Lower leg skin (tissue), 4 donors: Measurements from ENCODE around the gene MYH16. TPM values are rescaled to one million over a fixed set of nuclear protein-coding genes. Genes with fewer than 3 reads are reported as not detected.
"Not testable (repeated sequence)": the region's sequence is repeated elsewhere in the genome, so short reads cannot be mapped to it uniquely, and the experiment has no call there.

Experiments used
- DNase-seq, 2 donors: peaks; one replicate each; pipeline ENCODE4 v3.0.0-alpha.2; 2019; ENCODE audit warnings: low spot score in 2 of 2
- H3K4me3 ChIP-seq: fragments of 200-600 bp; sonication (generic); 2 replicates; pipeline ENCODE4 v1.5.1; 2017; ENCODE audit warnings: mild to moderate bottlenecking, low read depth; ENCODE audit not compliant: poor library complexity, severe bottlenecking
- CTCF ChIP-seq, 3 donors: fragments of 450-650 bp; IDR thresholded peaks; one replicate each; pipeline ENCODE4 v1.5.1; 2016; ENCODE audit warnings: antibody characterized with exemption in 3 of 3, mild to moderate bottlenecking in 3 of 3, moderate library complexity in 2 of 3
- POLR2A ChIP-seq, 2 donors: fragments of 450-650 bp; IDR thresholded peaks; one replicate each; pipeline ENCODE4 v1.6.1; 2016 to 2017; ENCODE audit warnings: antibody characterized with exemption in 2 of 2, mild to moderate bottlenecking in 1 of 2, moderate library complexity in 1 of 2
- WGBS, 2 donors: methylation state at CpG; one replicate each; pipeline ENCODE4 v1.1.5; 2018; 5-methylcytosine and 5-hydroxymethylcytosine counted together
- intact Hi-C: fragments of 100-400 bp; cut with DNase I; formaldehyde crosslinking; loops from one replicate; pipeline ENCODE4 v1.15.0; 2023; ENCODE audit warnings: low total_unique reads
- total RNA-seq, 4 donors: library from RNA; depleted of rRNA; stranded (reverse); fragments of >200 nt; gene quantifications; one replicate each; pipeline ENCODE4 v1.1.0, GENCODE V29; 2016

MYH16 gene
- total RNA-seq, 4 donors from 2014 or later: not detected

DNA sequence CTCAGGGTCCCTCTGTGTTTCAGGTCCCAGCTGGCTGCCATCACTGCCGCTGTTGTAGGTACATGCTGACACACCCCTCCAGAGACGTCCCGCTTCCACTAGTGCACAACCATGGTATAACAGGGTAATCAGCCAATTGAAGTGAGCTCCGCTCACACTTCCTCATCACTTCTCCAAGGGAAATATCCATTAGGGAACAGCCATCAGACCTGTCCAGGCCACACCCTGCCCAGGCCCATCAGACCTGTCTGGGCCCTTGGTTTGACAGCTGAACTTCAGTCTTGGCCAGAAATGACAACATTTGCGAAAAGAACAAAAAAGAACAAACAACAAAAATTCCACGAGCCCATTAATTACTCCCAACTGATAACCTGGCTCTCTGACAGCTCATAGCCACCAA lies 11.0 kb upstream of the MYH16 start:
- intact Hi-C loops: no loop called here
- TF ChIP-seq CTCF (IDR thresholded peaks at IDR 0.05): no peak
- no peak for TF ChIP-seq POLR2A (IDR thresholded peaks at IDR 0.05)
- H3K4me3 ChIP-seq: no peak overlapping the region
- no peak for DNase-seq
- 79 to 81% methylated on average over 6 of the region's 6 CpGs for WGBS, 2 donors

DNA sequence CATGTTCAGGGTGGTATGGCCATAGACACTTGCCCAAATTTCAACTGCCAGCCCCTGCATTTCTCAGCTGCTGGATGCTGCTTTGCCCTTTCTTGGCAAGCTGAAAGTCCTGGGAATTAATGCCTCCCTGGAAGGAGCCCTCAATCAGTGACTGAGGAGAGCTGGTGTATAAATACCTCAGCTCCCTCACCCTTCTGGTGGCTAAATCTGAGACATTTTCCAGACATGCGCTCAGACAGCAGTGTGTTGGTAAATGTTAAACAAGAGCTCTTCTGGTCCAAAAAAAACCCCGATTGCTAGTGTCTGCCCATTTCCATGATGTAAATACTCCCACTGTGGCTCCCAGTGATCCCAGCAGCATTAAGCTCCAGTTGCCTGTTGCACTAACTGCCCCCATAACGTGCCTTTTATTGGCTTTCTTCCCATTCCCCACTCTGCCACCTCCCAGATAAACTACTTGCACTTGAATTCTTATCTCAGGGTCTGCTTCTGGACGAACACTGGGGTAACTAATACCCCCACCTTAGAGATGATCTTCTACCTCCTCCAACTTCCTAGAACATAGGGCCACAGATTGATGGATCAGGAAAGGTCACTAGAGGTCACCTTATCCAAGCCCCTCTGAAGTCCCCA lies 6.7 kb upstream of the MYH16 start:
- intact Hi-C loops: no loop called here
- H3K4me3 ChIP-seq: no peak overlapping the region
- TF ChIP-seq CTCF (IDR thresholded peaks at IDR 0.05): no peak
- TF ChIP-seq POLR2A (IDR thresholded peaks at IDR 0.05): no peak
- DNase-seq: no peak
- WGBS, 2 donors: 76 to 84% methylated on average over 4 of the region's 4 CpGs

GRCh38 chr7:99267481-99267840 lies 5.2 kb upstream of the MYH16 start:
- TF ChIP-seq POLR2A (IDR thresholded peaks at IDR 0.05) (no peak), CTCF (IDR thresholded peaks at IDR 0.05) (no peak)
- 41 to 60% methylated on average over 3 to 5 of the region's 5 CpGs for WGBS, 2 donors
- no peak for DNase-seq
- intact Hi-C loops: no loop called here
- H3K4me3 ChIP-seq: no peak overlapping the region

DNA sequence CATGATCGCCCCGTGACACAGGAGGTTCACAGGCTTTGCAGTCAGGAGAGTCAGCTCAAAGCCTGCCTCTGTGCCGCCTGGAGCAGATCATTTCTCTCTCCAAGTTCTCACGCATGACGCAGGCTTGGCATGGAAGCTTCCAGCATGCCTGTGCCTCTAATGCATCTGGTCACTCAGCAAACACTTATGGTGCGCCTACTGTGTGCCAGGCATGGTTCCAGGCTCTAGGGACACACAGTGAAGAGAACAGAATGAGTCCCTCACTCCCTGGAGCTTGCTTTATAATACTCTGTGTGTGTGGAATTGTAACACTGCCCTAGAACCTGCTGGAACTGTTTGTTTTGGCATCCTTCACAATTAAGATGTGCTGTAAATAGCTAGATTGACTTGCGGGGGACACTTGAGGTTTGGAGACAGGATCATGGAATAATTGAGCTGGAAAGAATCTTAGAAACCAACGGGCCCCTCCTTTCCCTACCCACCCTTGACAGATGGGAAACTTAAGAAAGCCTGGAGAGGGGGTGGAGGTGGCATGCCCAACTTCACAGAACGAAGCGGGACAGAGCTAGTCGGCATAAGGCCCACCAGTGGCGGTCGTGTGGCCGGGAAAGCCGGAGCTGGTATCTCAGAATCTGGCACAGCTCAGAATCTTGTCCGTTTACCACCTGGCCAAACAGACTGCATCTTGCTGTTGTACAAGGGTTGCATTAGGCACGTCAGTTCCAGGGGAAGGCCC lies 4.6 kb upstream of the MYH16 start:
- intact Hi-C loops: no loop called here
- H3K4me3 ChIP-seq: no peak overlapping the region
- no peak for TF ChIP-seq CTCF (IDR thresholded peaks at IDR 0.05)
- no peak for TF ChIP-seq POLR2A (IDR thresholded peaks at IDR 0.05)
- 56 to 63% methylated on average over 16 to 17 of the region's 17 CpGs for WGBS, 2 donors
- DNase-seq: no peak

- no peak overlapping the region for H3K4me3 ChIP-seq
- intact Hi-C loops: no loop called here
- no peak for DNase-seq
- WGBS, 2 donors: 72 to 82% methylated on average over 4 of the region's 4 CpGs
- TF ChIP-seq POLR2A (IDR thresholded peaks at IDR 0.05): no peak
- TF ChIP-seq CTCF (IDR thresholded peaks at IDR 0.05): no peak
Measured at GRCh38 chr7:99268577-99268908, 4.1 kb upstream of the MYH16 start.

DNA sequence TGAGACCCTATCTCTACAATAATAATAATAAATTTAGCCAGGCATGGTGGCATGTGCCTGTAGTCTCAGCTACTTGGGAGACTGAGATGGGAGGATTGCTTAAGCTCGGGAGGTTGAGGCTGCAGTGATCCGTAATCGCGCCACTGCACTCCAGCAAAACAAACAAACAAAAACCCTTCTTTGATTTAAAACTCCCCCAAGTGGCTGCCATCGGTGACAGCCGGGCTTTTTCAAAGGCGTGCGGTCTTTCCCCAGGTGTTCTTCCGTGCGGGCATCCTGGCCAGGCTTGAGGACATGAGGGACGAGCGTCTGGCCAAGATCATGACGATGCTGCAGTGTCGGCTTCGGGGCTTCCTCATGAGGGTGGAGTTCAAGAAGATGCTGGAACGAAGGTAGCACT lies 1.9 kb upstream of the MYH16 start:
- no peak overlapping the region for H3K4me3 ChIP-seq
- TF ChIP-seq POLR2A (IDR thresholded peaks at IDR 0.05) (no peak), CTCF (IDR thresholded peaks at IDR 0.05) (no peak)
- intact Hi-C loops: no loop called here
- whole genome bisulfite sequencing, 2 donors: 77 to 79% methylated on average over 16 of the region's 16 CpGs
- no peak for DNase-seq

- intact Hi-C loops, H3K4me3 ChIP-seq, DNase-seq: not testable (repeated sequence)
- 95 to 100% methylated on average over 1 of the region's 1 CpG for WGBS, 2 donors
Measured at GRCh38 chr7:99273561-99273960, 922 bp downstream of the MYH16 start.

DNA sequence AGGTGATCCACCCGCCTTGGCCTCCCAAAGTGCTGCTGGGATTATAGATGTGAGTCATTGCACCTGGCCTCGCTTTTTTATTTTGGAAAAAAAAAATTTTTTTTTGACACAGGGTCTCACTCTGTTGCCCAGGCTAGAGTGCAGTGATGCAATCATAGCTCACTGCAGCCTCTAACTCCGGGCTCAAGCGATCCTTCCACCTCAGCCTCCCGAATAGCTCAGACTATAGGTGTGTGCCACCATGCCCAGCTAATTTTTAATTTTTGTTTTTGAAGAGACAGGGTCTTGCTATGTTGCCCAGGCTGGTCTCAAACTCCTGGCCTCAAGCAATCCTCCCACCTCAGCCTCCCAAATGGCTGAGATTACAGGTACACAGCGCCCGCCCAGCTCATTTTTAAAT lies 2.3 kb downstream of the MYH16 start:
- intact Hi-C loops, DNase-seq, H3K4me3 ChIP-seq: not testable (repeated sequence)
- WGBS, 2 donors: 85 to 91% methylated on average over 7 of the region's 7 CpGs
